GM12801 (cell line): ENCODE measurements around the gene RAB15.

Experiments
- TF ChIP-seq, protein P1 (sequence below): IDR thresholded peaks from one replicate; pipeline ENCODE4 v1.5.1; 2011; ENCODE audit warnings: control low read depth; ENCODE audit not compliant: insufficient read length; ENCODE audit errors: extremely low read depth

Gene RAB15

DNA sequence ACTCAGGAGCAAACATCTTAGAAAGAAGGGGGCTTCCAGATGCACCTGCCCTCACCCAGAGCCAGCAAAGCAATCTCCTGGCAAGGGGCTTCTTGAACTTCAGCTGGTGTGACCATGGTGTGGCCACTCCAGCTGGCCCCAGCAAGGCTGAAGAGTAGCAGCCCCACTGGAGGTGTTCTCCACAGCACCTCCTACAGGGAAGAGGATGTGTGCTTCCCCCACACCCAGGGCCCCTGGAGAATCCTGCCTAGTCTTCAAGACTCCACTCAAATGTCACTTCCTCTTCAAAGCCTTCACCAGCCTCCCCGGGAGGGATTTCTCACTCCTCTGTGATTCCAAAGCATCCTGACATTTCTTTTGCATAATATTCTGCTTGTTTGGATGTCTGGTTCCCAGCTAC is 8.5 kb downstream of the RAB15 start:
- TF ChIP-seq, protein P1, sequence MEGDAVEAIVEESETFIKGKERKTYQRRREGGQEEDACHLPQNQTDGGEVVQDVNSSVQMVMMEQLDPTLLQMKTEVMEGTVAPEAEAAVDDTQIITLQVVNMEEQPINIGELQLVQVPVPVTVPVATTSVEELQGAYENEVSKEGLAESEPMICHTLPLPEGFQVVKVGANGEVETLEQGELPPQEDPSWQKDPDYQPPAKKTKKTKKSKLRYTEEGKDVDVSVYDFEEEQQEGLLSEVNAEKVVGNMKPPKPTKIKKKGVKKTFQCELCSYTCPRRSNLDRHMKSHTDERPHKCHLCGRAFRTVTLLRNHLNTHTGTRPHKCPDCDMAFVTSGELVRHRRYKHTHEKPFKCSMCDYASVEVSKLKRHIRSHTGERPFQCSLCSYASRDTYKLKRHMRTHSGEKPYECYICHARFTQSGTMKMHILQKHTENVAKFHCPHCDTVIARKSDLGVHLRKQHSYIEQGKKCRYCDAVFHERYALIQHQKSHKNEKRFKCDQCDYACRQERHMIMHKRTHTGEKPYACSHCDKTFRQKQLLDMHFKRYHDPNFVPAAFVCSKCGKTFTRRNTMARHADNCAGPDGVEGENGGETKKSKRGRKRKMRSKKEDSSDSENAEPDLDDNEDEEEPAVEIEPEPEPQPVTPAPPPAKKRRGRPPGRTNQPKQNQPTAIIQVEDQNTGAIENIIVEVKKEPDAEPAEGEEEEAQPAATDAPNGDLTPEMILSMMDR = no peak

DNA sequence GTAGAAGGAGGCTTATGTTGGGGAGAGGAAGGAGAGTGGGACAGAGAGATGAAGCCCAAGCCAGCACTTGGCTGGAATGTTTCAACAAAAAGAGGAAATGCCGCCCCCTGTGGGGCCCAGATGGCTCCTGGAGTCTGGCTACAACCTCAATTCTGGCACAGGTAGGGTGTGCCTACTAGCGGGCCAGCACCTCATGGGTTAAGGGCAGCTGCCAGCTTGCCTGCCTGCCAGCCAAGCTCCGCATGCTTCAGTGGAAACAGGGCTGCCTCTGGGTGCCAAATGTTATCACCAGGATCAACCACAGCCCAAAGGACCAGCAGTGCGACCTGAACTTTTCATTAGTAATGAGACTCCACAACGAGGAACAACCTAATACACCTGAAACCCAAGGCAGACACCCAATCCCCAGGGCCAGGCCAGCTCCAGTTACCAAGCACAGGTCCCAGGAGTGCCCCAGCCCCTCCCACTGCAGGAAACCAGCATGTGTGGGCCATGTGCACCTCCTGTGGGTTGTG is 11.3 kb downstream of the RAB15 start:
- TF ChIP-seq, protein P1 = no peak

DNA sequence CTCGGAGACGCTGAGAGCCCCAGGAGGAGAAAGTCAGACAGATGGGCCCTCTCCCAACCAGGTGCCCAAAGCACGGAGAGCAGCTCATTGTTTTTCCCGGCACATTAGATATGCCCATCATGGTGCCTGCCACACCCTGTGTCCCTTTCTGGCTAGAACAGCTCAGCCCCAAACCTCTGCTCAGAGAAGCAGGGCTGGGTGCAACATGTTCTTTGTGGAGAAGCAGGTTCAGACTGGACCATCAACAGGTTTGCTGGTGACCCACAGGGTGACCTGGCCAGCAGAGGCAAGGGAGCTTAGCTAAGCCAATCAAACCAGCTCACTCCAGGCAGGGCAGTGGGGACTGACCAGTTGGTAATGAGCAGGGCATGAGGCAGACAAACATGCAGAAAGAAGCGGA is 13.4 kb downstream of the RAB15 start:
- TF ChIP-seq, protein P1 = no peak

- TF ChIP-seq, protein P1 = no peak
Measured at GRCh38 chr14:64958201-64958600, 13.9 kb downstream of the RAB15 start.

- TF ChIP-seq, protein P1 = no peak
Measured at GRCh38 chr14:64956697-64957406, 15.3 kb downstream of the RAB15 start.

- TF ChIP-seq, protein P1 = no peak
Measured at GRCh38 chr14:64955297-64955696, 16.8 kb downstream of the RAB15 start.

GRCh38 chr14:64954491-64955240 is 17.5 kb downstream of the RAB15 start:
- TF ChIP-seq, protein P1 = no peak
